Activated T-cell treated with anti-CD3 and anti-CD28 coated beads for 4 hours (primary cell): ENCODE results near the gene NRG4.
A peak's percentile ranks its signal among the peaks of the same experiment; 100 is the strongest.
"Not testable (repeated sequence)": the region's sequence is repeated elsewhere in the genome, so short reads cannot be mapped to it uniquely, and the experiment has no call there.

Source experiments
- DNase-seq: peaks from one replicate; pipeline ENCODE4 v3.0.0-alpha.2; 2020

Gene NRG4

GRCh38 chr15:75925440-75925839 lies 86.8 kb downstream of the NRG4 start:
- DNase-seq, result no peak

- DNase-seq, result no peak
These were observed 87.6 kb downstream of the NRG4 start for GRCh38 chr15:75924576-75924975.

DNA sequence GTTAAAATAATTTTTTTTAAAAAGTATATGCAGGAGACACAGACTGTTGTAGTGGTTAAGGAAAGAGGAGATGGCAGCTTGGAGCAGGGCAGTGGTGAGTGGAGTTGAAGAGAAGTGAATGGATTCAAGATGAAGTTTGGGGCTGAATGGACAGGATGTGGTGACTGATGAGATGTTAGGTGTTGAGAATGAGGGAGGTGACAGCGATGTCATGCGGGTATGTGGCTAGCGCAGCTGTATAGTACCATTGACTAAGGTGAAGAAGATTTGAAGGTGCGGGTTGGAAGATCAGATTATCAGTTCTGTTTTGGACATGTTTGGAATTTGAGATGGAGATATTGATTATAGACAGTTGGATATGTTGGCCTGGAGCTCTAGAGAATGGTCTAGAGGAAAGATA lies 88.5 kb downstream of the NRG4 start:
- no peak for DNase-seq

DNA sequence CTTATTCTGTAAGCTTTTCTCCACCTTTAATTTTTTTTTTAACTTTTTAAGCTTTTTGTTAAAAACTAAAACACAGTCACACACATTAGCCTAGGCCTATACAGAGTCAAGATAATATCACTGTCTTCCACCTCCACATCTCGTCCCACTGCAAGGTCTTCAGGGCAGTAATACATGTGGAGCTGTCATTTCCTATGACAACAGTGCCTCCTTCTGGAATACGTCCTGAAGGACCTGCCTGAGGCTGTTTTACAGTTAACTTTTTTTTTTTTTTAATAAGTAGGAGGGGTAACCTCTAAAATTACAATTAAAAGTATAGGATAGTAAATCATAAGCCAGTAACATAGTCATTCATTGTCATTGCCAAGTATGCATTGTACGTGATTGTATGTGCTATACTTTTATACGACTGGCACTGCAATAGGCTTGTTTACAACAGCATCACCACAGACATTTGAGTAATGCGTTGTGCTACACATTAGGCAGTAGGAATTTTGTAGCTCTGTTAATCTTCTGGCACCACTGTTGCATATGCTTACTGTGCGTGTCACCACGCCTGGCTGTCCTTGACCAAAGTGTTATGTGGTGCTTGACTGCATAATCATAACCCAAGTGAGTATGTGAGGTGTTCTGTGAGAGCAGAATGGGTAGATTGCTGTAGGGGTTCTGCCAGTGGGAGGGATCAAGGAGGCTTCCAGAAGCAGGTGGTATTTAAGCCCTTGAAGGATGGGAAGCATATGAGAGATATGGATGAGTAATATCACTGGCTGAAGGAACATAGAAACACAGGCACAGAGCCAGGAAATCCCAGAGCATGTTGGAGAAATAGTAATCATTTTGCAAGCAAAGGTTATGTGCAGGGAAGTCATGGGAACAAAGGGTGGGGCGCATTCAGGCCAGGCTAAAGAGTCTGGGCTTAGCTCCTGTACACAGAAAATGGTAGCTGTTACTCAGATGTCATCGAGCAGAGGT lies 90.2 kb downstream of the NRG4 start:
- no peak for DNase-seq

DNA sequence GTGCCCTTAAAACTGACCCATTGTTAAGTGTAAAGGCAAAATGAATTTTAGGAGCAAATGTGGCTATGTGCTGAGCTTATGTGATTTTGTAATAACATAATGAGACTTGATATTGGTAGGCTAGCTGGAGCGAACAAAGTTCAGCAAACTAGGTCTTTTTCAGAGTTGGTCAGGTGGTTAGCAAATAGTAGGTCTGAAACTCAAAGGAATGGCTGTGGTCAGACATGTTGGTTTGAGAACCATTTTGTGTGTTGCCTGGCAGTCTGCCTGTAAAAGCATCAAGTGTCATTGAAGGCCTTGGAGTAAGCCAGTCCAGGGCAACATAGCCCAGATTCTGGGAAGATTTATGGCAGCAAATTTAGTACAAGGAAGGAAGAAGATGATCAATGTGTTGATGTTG lies 92.1 kb downstream of the NRG4 start:
- DNase-seq, result no peak

GRCh38 chr15:75918135-75918534 lies 94.1 kb downstream of the NRG4 start:
- DNase-seq, result no peak

DNA sequence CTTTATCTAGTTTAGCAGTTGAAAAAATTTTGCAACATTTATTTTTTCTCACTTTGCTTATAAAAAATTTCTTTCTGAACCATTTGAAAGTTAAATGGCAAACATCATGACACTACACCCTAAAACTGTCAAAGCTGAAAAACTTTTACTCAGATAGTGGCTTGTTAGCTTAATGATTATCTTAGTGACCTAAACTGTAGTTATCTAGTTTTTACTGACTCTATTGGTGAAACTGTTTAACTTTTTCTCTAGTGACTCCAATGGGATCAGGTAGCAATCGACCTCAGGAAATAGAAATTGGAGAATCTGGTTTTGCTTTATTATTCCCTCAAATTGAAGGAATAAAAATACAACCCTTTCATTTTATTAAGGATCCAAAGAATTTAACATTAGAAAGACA lies 95.2 kb downstream of the NRG4 start:
- DNase-seq, result no peak

- not testable (repeated sequence) for DNase-seq
These were observed 101.9 kb downstream of the NRG4 start for GRCh38 chr15:75910355-75910754.

- DNase-seq, result no peak
These were observed 107.0 kb downstream of the NRG4 start for GRCh38 chr15:75905231-75905630.

GRCh38 chr15:75903331-75904239 lies 108.6 kb downstream of the NRG4 start, which contains the start of gene FBXO22:
Gene FBXO22, plus strand, starts transcription at chr15:75903878. Its CDS starts 86 bp downstream, at chr15:75903964.
- peak; percentile 77 for DNase-seq

GRCh38 chr15:75902129-75902557 lies 110.1 kb downstream of the NRG4 start:
- no peak for DNase-seq

DNA sequence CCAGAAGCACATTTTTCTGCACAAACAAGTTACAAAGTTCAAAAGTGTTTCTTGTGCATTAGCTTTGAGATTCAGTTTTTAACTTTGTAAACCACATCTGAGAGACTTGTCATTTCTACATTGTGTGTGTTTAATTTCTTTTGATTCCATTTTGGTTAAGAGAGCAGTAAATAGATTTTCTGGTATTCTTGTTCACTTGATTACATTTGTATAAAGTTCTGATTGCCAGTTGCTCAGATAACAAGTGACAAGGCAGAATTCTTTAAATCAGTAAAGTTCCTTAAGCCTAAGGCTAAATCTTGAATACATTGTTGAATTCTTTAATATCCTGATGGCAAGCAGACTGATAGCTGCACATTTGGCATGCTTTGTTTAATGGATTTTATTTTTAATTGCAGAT lies 111.6 kb downstream of the NRG4 start:
- DNase-seq, result no peak

DNA sequence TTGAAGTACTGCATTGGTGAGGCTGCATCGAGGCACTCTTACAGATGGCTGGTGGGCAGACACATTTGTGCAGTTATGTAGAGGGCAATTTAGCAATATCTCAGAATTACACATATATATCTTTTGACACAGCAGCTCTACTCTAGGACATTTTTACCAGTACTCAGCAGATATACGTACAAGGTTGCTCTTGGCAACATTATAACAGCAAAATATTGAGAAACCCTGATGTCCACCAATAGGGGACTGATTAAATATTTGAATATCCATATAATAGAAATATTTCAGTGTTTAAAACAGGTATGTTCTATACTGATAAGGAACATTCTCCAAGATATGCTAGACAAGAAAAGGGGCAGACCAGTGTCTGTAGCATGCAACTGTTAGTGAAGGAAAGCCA lies 116.5 kb downstream of the NRG4 start:
- no peak for DNase-seq

DNA sequence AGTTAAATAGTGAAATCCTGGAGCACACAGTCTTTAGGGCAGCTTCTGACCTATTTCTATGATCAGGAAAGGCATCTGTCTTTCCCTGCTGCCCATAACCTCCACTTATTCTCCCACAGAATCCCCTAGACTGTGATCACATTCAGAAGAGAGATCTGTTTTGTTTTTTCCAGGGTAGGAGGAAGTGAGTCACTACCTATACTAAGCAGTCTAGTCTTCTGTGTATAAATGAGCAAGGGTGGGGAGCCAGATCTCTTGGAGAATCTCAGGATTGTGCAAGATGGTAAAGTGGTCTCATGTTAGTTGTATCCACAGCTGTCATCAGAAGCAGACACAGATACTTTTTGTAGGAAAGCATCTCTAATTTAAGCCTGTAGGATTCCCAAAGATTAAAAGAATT lies 120.3 kb downstream of the NRG4 start:
- no peak for DNase-seq
